Activated naive CD8-positive, alpha-beta T cell treated with anti-CD3 and anti-CD28 coated beads, Interleukin-2, amount 50 U/mL, for 24 hours (primary cell): ENCODE results near the gene PALLD.
"Not testable (repeated sequence)": the region's sequence is repeated elsewhere in the genome, so short reads cannot be mapped to it uniquely, and the experiment has no call there.

Source experiments
- ATAC-seq: fragments of 150-1000 bp; cut with Tn5 transposase; one replicate; pipeline ENCODE4 v1.10.0; 2021
- DNase-seq: peaks from one replicate; pipeline ENCODE4 v3.0.0; 2021
- H3K27ac Mint-ChIP-seq: one replicate; pipeline ENCODE4 v1.8.0; 2021; ENCODE audit warnings: mild to moderate bottlenecking, mixed read lengths
- H3K27me3 Mint-ChIP-seq: one replicate; pipeline ENCODE4 v1.8.0; 2021; ENCODE audit warnings: mixed read lengths
- H3K36me3 Mint-ChIP-seq: one replicate; pipeline ENCODE4 v1.8.0; 2021; ENCODE audit warnings: low read depth, mixed read lengths
- H3K4me1 Mint-ChIP-seq: one replicate; pipeline ENCODE4 v1.8.0; 2021; ENCODE audit warnings: mixed read lengths
- H3K4me3 Mint-ChIP-seq: one replicate; pipeline ENCODE4 v1.8.0; 2021; ENCODE audit warnings: mild to moderate bottlenecking, moderate library complexity, mixed read lengths
- H3K9me3 Mint-ChIP-seq: one replicate; pipeline ENCODE4 v1.8.0; 2021; ENCODE audit warnings: mixed read lengths

The PALLD gene

DNA sequence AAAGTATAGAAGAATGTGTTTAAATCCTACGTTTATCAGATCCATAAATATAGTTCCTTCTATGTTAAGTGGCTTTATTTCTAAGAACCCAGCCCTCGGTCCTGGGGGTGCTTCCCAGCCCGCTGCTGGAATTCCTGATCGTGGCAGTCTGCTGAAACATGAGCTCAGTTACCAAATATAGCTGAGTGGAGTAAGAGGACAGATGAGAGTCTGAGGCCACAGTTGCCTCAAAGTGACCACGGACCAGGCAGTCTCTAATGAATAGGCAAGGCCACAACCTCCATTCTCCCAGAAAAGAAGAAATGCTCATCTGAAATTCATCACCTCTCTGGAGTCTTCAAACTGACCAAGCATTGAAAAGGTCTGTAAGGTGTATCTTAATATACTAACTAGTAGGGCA lies at the start of gene PALLD:
PALLD (plus strand) TSS at position 219 of the 400 bp plus-strand sequence.
- H3K4me3 Mint-ChIP-seq: no peak within 1 kb of the TSS
- H3K4me1 Mint-ChIP-seq: no peaks in the 10 kb centered on the region
- H3K9me3 Mint-ChIP-seq: no peaks in the 10 kb centered on the region
- ATAC-seq (no peak), DNase-seq (no peak)
- H3K27me3 Mint-ChIP-seq: peaks cover 6% of the 10 kb centered on the region
- no peak within 1 kb of the TSS for H3K27ac Mint-ChIP-seq
- no peaks in the 10 kb centered on the region for H3K36me3 Mint-ChIP-seq

DNA sequence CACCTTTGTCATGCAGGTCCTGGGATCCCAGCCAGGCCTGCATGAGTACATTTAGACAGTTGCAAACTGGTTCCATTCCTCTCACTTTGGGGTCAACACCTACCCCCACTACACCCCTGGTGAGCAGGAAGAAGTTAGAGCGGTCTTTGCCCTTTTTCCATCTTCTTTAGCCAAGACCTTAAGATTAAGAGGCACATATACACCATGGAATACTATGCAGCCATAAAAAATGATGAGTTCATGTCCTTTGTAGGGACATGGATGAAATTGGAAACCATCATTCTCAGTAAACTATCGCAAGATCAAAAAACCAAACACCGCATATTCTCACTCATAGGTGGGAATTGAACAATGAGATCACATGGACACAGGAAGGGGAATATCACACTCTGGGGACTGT lies 47.8 kb upstream of the PALLD start:
- not testable (repeated sequence) for H3K27ac Mint-ChIP-seq, H3K4me3 Mint-ChIP-seq, H3K27me3 Mint-ChIP-seq, H3K9me3 Mint-ChIP-seq, DNase-seq, ATAC-seq
- Mint-ChIP-seq H3K4me1 (peaks cover 31% of the 10 kb centered on the region), H3K36me3 (peaks cover 35% of the 10 kb centered on the region)

DNA sequence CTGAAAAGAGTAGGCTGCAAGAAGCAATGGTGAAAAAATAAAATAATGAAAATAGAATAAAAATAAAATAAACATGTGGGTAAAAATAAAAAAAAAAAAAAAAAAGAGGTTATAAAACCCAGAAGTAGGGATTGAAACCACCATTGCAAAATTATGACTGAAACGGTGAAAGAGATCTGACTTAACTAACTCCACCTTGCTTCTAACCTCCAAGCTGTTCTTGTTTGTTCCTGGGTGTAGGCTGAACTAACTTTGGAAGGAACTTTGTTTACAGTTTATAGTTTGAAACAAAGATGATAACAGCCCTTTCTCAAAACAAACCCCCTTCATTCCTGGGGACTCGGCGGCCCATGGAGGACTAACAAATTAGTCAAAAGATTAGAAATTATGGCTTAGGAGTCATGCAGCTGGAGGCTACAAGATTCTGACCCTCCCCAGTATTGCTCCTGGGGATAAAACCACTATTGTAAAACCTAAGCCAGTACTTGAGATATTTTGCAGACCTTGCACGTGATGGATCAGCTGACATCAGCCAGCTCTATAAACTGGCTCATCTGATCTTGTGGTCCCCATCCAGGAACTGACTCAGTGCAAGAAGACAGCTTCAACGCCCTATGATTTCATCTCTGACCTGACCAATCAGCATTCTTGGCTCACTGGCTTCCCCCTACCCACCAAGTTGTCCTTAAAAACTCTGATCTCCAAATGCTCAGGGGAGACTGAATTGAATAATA lies 47.0 kb upstream of the PALLD start:
- H3K4me3 Mint-ChIP-seq: no peak overlapping the region
- H3K36me3 Mint-ChIP-seq: peaks cover 35% of the 10 kb centered on the region
- ATAC-seq (peak; percentile 29), DNase-seq (no peak)
- peaks cover 5% of the 10 kb centered on the region for H3K9me3 Mint-ChIP-seq
- no peaks in the 10 kb centered on the region for H3K27me3 Mint-ChIP-seq
- peaks cover 31% of the 10 kb centered on the region for H3K4me1 Mint-ChIP-seq
- peak overlapping the region; percentile 90 for H3K27ac Mint-ChIP-seq

DNA sequence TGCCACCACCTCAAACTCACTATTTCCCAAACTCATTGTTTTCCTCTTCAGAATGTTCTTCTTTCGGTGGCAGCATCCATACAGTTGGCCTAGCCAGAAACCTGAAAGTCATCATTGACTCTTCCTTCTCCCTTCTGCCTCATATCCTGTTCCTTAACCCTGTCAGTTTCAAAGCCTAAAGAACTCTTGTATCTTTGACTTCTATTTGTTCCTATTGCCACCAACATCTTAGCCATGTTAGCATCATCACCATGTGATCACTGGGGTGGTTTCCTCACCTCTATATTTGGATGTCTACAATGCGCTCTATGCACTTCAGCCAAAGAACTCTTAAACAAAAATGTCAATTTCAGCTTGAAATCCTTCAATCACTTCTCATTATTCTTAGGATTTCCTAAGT lies 45.5 kb upstream of the PALLD start:
- peaks cover 32% of the 10 kb centered on the region for H3K36me3 Mint-ChIP-seq
- peak overlapping the region; percentile 36 for H3K4me3 Mint-ChIP-seq
- ATAC-seq (peak; percentile 76), DNase-seq (no peak)
- peaks cover 5% of the 10 kb centered on the region for H3K9me3 Mint-ChIP-seq
- H3K27me3 Mint-ChIP-seq: no peaks in the 10 kb centered on the region
- peaks cover 31% of the 10 kb centered on the region for H3K4me1 Mint-ChIP-seq
- H3K27ac Mint-ChIP-seq: peak overlapping the region; percentile 90

DNA sequence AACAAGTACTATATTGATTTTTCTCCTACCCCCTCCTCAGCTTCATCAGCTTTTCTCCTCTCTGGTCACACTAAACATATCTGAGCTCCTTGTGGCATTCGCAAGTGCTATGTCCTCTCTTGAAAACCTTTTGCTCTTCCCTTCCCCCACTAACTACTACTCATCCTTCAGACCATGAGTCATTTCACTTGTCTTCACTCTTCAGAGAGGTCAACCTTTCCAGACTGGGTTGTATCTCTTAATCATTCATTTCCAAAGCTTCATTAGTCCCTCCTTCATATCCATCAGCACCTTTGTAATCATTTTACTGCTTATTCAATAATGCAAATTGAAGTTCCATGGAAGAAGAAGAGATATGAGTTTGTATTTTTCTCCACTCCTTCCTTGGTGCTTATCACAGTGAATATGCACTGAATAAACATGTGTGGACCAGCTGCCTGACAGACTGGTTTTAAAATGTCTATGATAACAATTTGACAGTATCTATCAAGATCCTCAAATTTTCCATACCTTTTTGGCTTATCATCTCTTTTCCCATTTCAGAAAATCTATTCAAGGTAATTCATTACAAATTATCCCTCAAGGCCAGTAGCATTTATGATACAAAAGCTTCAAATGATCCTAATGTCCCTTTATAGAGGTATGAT lies 45.0 kb upstream of the PALLD start:
- H3K4me1 Mint-ChIP-seq: peaks cover 31% of the 10 kb centered on the region
- peaks cover 30% of the 10 kb centered on the region for H3K36me3 Mint-ChIP-seq

DNA sequence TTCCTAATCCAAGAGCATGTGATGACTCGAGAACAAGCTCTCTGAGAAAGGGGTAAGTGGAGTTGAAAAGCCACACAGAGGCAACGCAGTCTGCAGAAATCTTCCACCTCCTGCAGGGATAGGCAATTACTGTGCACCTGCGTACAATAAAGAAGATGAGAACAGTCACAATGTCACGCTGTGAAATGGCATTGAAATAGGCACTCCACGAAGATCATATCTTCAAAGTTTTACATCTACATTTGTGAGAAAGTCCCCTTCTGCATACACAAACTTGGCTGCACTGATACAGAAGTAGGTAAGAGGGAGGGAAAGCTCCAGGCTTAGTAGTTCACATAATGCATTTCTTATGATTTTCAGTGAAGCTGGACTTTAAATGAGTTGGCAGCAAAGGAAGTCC lies 43.7 kb upstream of the PALLD start:
- Mint-ChIP-seq H3K4me3 (no peak overlapping the region), H3K27me3 (no peaks in the 10 kb centered on the region), H3K9me3 (peaks cover 5% of the 10 kb centered on the region), H3K36me3 (peaks cover 31% of the 10 kb centered on the region), H3K4me1 (peaks cover 31% of the 10 kb centered on the region), H3K27ac (no peak overlapping the region)
- ATAC-seq: no peak
- no peak for DNase-seq

More for the DNA sequence above, 45.0 kb upstream of the PALLD start:
- H3K9me3 Mint-ChIP-seq: peaks cover 5% of the 10 kb centered on the region
- peak; percentile 93 for ATAC-seq
- no peak for DNase-seq
- peak overlapping the region; percentile 36 for H3K4me3 Mint-ChIP-seq
- H3K27me3 Mint-ChIP-seq: no peaks in the 10 kb centered on the region
- peak overlapping the region; percentile 90 for H3K27ac Mint-ChIP-seq

DNA sequence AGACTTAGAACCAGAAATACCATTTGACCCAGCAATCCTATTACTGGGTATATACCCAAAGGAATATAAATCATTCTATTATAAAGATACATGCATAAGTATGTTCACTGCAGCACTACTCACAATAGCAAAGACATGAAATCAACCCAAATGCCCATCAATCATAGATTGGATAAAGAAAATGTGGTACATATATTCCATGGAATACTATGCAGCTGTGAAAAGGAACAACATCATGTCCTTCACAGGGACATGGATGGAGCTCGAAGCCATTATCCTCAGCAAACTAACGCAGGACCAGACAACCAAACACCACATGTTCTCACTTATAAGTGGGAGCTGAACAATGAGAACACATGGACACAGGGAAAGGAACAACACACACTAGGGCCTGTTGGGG lies 38.6 kb upstream of the PALLD start:
- H3K27me3 Mint-ChIP-seq, H3K36me3 Mint-ChIP-seq, H3K4me3 Mint-ChIP-seq, ATAC-seq, H3K4me1 Mint-ChIP-seq, H3K9me3 Mint-ChIP-seq, H3K27ac Mint-ChIP-seq, DNase-seq: not testable (repeated sequence)

DNA sequence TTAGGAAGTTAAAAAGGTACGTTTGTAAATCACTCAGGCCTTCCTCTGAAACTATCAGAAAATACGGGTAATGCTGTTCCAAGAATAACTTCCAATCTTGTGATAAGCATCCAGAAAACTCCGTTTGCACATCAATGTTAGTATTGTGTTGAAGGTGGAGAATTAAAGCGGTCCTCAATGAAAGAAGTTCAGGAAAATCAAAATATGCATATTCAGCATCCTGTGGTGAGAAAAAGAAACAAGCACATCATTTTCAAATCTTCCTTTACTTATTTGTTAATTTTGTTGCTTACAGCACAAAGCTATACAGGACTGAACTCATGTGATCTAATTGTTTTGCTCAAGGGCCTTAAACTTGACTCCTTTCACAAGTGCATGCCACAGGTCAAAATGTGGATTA lies 35.0 kb upstream of the PALLD start:
- no peaks in the 10 kb centered on the region for H3K27me3 Mint-ChIP-seq
- H3K27ac Mint-ChIP-seq: no peak overlapping the region
- H3K4me1 Mint-ChIP-seq: peaks cover 2% of the 10 kb centered on the region
- H3K36me3 Mint-ChIP-seq: peaks cover 10% of the 10 kb centered on the region
- ATAC-seq (no peak), DNase-seq (no peak)
- no peak overlapping the region for H3K4me3 Mint-ChIP-seq
- peaks cover 4% of the 10 kb centered on the region for H3K9me3 Mint-ChIP-seq

DNA sequence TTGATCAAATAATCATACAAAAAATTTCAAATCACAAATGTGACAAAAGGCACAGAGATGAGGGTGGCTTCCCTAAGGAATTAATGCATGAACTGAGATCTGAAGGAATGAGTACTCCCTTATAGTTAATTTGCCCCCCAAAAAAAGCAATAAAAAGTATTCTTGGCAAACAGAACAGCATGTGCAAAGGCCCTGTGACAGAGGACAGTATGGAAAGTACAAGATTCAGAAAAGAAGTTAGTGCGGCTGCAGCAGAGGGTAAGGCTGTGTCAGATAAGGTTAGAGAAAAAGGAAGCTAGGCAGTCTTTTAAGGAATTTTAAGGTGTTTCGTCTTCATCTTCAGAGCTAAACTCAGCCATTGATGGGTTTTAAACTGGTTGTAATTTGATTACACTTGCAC lies 23.9 kb upstream of the PALLD start:
- no peak for ATAC-seq
- Mint-ChIP-seq H3K4me1 (peaks cover 35% of the 10 kb centered on the region), H3K27ac (no peak overlapping the region), H3K27me3 (no peaks in the 10 kb centered on the region), H3K4me3 (no peak overlapping the region), H3K36me3 (peaks cover 29% of the 10 kb centered on the region), H3K9me3 (no peaks in the 10 kb centered on the region)
- DNase-seq: no peak

DNA sequence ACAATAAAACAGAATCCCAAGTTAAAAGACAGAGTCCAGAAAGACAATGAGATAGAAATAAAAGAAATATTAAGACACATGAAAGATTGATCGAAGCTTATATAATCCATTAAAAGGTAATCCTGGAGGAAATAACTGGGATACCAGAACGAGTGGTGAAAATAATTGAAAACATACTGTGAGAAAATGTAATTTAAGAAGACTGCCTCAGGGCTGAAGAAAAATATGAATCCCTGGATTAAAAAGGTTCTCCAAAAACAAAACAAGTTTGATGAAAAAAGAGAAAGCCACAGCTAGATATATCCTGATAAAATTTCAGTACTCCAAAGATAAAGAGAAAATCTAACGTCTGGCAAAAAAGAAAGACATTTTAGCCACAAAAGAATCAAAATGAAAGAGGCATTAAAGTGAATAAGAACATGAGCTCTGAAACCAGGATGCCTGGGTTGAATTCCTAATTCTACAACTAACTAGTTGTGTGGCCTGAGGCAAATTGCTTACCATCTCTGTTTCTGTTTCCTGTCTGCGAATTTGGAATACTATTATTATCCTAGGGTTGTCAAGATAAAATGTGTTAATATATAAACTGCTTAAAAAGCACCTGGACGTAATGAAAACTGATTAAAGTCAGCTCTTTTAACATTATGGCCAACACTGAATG lies 22.1 kb upstream of the PALLD start:
- Mint-ChIP-seq H3K4me3 (no peak overlapping the region), H3K36me3 (peaks cover 25% of the 10 kb centered on the region), H3K4me1 (peaks cover 48% of the 10 kb centered on the region), H3K27me3 (no peaks in the 10 kb centered on the region), H3K9me3 (no peaks in the 10 kb centered on the region), H3K27ac (no peak overlapping the region)
- ATAC-seq (no peak), DNase-seq (no peak)

DNA sequence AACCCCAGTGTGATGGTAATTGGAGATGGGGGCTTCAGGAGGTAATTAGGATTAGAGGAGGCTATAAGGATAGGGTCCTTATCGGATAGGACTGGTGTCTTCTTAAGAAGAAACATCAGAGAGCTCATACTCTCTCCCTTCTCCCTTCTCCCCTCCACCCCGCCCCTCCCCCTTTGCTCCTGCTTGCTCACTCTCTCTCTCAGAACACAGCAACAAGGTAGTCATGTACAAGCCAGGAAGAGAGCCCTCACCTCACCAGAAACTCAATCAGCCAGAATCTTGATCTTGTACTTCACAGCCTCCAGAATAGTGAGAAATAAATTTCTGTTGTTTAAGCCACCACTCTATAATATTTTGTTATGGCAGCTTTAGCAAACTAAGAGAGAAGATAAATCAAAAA lies 21.1 kb upstream of the PALLD start:
- H3K4me1 Mint-ChIP-seq: peaks cover 54% of the 10 kb centered on the region
- no peaks in the 10 kb centered on the region for H3K27me3 Mint-ChIP-seq
- peak; percentile 59 for ATAC-seq
- peaks cover 17% of the 10 kb centered on the region for H3K36me3 Mint-ChIP-seq
- H3K27ac Mint-ChIP-seq: peak overlapping the region; percentile 35
- no peak overlapping the region for H3K4me3 Mint-ChIP-seq
- no peaks in the 10 kb centered on the region for H3K9me3 Mint-ChIP-seq
- peak; percentile 44 for DNase-seq

DNA sequence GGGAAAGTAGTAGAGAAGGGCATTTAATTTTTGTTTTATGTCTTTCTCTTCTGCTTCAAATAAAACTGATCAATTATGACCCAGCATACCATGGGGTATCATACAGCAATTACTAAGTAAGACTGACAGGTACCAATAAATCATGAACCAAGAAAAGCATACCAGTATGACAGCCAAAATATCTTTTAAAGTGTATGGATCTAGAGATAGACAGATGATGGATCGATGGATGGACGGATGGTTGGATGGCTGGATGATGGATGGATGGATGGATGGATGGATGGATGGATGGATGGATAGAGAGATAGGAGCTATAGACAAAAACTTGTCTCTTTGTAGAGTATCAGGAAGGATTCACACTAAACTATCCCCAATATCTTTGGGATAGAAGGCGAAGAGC lies 18.0 kb upstream of the PALLD start:
- peak overlapping the region; percentile 95 for H3K4me3 Mint-ChIP-seq
- DNase-seq (no peak), ATAC-seq (no peak)
- H3K36me3 Mint-ChIP-seq: peaks cover 3% of the 10 kb centered on the region
- H3K27me3 Mint-ChIP-seq: no peaks in the 10 kb centered on the region
- H3K27ac Mint-ChIP-seq: peak overlapping the region; percentile 74
- H3K4me1 Mint-ChIP-seq: peaks cover 73% of the 10 kb centered on the region
- H3K9me3 Mint-ChIP-seq: no peaks in the 10 kb centered on the region

DNA sequence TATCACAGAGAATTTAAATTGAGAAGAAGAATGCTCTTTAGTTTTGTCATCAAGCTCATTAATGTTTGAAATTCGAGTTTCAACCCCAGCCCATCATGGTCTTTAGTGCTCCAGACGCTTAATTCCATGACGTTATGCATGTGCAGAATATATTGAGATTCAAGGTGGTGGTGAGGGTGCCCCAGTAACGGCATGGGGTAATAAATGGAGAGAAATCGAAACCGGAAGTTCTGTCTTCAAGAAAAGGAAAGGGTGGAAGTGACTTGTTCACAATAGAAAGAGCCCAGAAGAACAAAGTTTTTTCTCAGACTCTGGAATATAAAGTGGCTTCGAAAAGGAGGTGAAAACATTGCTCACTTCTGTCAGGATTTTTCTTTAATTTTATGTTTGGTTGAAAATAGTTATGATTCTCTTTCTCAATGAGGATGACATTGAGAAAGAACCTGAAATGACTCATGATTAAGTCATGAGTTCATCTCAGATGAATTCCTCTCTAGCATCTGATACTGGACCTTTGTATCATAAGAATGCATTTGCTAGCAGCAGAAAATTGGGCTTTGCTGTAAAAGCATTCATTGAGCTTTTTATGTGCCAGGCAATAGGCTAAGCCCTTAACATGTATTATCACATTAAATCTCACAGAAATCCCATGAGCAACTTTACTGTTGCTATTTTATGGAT lies 15.8 kb upstream of the PALLD start:
- Mint-ChIP-seq H3K4me1 (peaks cover 58% of the 10 kb centered on the region), H3K9me3 (no peaks in the 10 kb centered on the region), H3K27ac (peak overlapping the region; percentile 99), H3K36me3 (peaks cover 3% of the 10 kb centered on the region), H3K27me3 (no peaks in the 10 kb centered on the region), H3K4me3 (peak overlapping the region; percentile 95)
- DNase-seq: peak; percentile 15
- ATAC-seq: peak; percentile 74

DNA sequence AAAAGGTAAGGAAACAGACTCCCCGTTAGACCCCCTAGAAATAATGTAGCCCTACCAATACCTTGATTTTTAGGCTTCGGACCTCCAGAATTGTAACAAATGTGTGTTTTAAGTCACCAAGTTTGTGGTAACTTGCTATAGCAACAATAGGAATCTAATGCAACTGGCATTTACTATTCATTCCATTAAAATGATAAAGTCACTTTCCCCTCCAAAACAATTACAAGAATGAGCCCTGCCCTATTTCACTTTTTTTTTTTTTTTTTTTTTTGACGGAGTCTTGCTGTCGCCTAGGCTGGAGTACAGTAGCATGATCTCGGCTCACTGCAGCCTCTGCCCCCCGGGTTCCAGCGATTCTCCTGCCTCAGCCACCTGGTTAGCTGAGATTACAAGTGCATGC lies 13.0 kb upstream of the PALLD start:
- no peak for DNase-seq
- Mint-ChIP-seq H3K36me3 (peaks cover 3% of the 10 kb centered on the region), H3K27me3 (no peaks in the 10 kb centered on the region), H3K4me1 (peaks cover 50% of the 10 kb centered on the region), H3K4me3 (no peak overlapping the region), H3K27ac (no peak overlapping the region), H3K9me3 (no peaks in the 10 kb centered on the region)
- ATAC-seq: no peak
